SK-N-SH treated with all-trans-retinoic acid at 6 μM for 48 hours (cell line): ENCODE results near the gene DUS2.

ENCODE experiments used
- ATAC-seq: fragments of 200-7000 bp; cut with Tn5 transposase; 3 replicates; pipeline ENCODE4 v1.9.1; 2020; ENCODE audit warnings: mild to moderate bottlenecking, moderate library complexity
- ARNTL ChIP-seq: fragments of 450-650 bp; formaldehyde crosslinking; IDR thresholded peaks from 2 replicates; pipeline ENCODE4 v1.5.0; 2020; ENCODE audit warnings: low read depth, mild to moderate bottlenecking, moderate library complexity, borderline replicate concordance
- CREB5 ChIP-seq: fragments of 250-450 bp; sonication (Bioruptor Pico); IDR thresholded peaks from 2 replicates; pipeline ENCODE4 v1.5.1; 2020; ENCODE audit warnings: low read depth, mild to moderate bottlenecking, moderate library complexity
- CSRNP3 ChIP-seq: fragments of 250-450 bp; sonication (Bioruptor Pico); IDR thresholded peaks from 2 replicates; pipeline ENCODE4 v1.5.1; 2021; ENCODE audit warnings: mild to moderate bottlenecking, moderate library complexity
- ESRRG ChIP-seq: fragments of 250-450 bp; sonication (Bioruptor Pico); IDR thresholded peaks from 2 replicates; pipeline ENCODE4 v1.6.1; 2021; ENCODE audit warnings: mild to moderate bottlenecking
- ISL1 ChIP-seq: fragments of 250-450 bp; sonication (Bioruptor Pico); IDR thresholded peaks from 2 replicates; pipeline ENCODE4 v2.1.2; 2022; ENCODE audit warnings: mild to moderate bottlenecking, moderate library complexity
- OSR1 ChIP-seq: fragments of 250-450 bp; sonication (Bioruptor Pico); IDR thresholded peaks from 2 replicates; pipeline ENCODE4 v1.8.0; 2022; ENCODE audit warnings: moderate library complexity, mild to moderate bottlenecking, inconsistent platforms
- POU6F1 ChIP-seq: fragments of 250-450 bp; sonication (Bioruptor Pico); IDR thresholded peaks from 2 replicates; pipeline ENCODE4 v1.8.0; 2021; ENCODE audit warnings: low read depth, mild to moderate bottlenecking, moderate library complexity, borderline replicate concordance
- PPARA ChIP-seq: fragments of 250-450 bp; sonication (Bioruptor Pico); IDR thresholded peaks from 2 replicates; pipeline ENCODE4 v1.5.0; 2020; ENCODE audit warnings: mild to moderate bottlenecking, borderline replicate concordance
- RARB ChIP-seq: fragments of 250-450 bp; sonication (Bioruptor Pico); IDR thresholded peaks from 2 replicates; pipeline ENCODE4 v1.8.0; 2021; ENCODE audit warnings: mild to moderate bottlenecking, moderate library complexity
- SNAI2 ChIP-seq: fragments of 250-450 bp; sonication (Bioruptor Pico); IDR thresholded peaks from 2 replicates; pipeline ENCODE4 v1.5.0; 2020; ENCODE audit warnings: mild to moderate bottlenecking, moderate library complexity
- TCF4 ChIP-seq: fragments of 250-450 bp; sonication (Bioruptor Pico); IDR thresholded peaks from 2 replicates; pipeline ENCODE4 v1.8.0; 2021; ENCODE audit warnings: mild to moderate bottlenecking, moderate library complexity, borderline replicate concordance
- TOX ChIP-seq: fragments of 250-450 bp; sonication (Bioruptor Pico); IDR thresholded peaks from 2 replicates; pipeline ENCODE4 v1.8.0; 2021; ENCODE audit warnings: mild to moderate bottlenecking, moderate library complexity, borderline replicate concordance
- TSHZ2 ChIP-seq: fragments of 250-450 bp; sonication (Bioruptor Pico); IDR thresholded peaks from 2 replicates; pipeline ENCODE4 v1.5.0; 2020; ENCODE audit warnings: mild to moderate bottlenecking, moderate library complexity
- ZC3H10 ChIP-seq: fragments of 250-450 bp; sonication (Bioruptor Pico); IDR thresholded peaks from 2 replicates; pipeline ENCODE4 v1.5.1; 2021; ENCODE audit warnings: mild to moderate bottlenecking, moderate library complexity
- ZFP30 ChIP-seq: fragments of 450-650 bp; formaldehyde crosslinking; IDR thresholded peaks from 2 replicates; pipeline ENCODE4 v1.5.0; 2022; ENCODE audit warnings: mild to moderate bottlenecking, moderate library complexity
- ZNF565 ChIP-seq: fragments of 450-650 bp; formaldehyde crosslinking; conservative IDR thresholded peaks from 2 replicates; pipeline ENCODE4 v1.5.0; 2020; ENCODE audit warnings: low read depth, mild to moderate bottlenecking, moderate library complexity
- ZNF70 ChIP-seq: fragments of 450-650 bp; formaldehyde crosslinking; IDR thresholded peaks from 2 replicates; pipeline ENCODE4 v1.5.0; 2020; ENCODE audit warnings: mild to moderate bottlenecking, moderate library complexity
- ZNF8 ChIP-seq: fragments of 450-650 bp; formaldehyde crosslinking; IDR thresholded peaks from 2 replicates; pipeline ENCODE4 v1.5.0; 2020; ENCODE audit warnings: mild to moderate bottlenecking, moderate library complexity
- TF ChIP-seq, protein P1 (sequence below): fragments of 250-450 bp; sonication (Bioruptor Pico); IDR thresholded peaks from 2 replicates; pipeline ENCODE4 v1.8.0; 2020; ENCODE audit warnings: mild to moderate bottlenecking, moderate library complexity, borderline replicate concordance

Gene DUS2

GRCh38 chr16:68041783-68042182 is 18.7 kb downstream of the DUS2 start:
- ATAC-seq = no peak
- no peak for TF ChIP-seq OSR1 (CRISPR knock-in tag)
- TF ChIP-seq, protein P1, sequence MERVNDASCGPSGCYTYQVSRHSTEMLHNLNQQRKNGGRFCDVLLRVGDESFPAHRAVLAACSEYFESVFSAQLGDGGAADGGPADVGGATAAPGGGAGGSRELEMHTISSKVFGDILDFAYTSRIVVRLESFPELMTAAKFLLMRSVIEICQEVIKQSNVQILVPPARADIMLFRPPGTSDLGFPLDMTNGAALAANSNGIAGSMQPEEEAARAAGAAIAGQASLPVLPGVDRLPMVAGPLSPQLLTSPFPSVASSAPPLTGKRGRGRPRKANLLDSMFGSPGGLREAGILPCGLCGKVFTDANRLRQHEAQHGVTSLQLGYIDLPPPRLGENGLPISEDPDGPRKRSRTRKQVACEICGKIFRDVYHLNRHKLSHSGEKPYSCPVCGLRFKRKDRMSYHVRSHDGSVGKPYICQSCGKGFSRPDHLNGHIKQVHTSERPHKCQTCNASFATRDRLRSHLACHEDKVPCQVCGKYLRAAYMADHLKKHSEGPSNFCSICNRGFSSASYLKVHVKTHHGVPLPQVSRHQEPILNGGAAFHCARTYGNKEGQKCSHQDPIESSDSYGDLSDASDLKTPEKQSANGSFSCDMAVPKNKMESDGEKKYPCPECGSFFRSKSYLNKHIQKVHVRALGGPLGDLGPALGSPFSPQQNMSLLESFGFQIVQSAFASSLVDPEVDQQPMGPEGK (CRISPR knock-in tag) = no peak
- no peak for TF ChIP-seq ZNF565 (CRISPR knock-in tag)
- TF ChIP-seq ARNTL (CRISPR knock-in tag) = no peak
- no peak for TF ChIP-seq ZC3H10 (CRISPR knock-in tag)
- no peak for TF ChIP-seq TSHZ2 (CRISPR knock-in tag)
- TF ChIP-seq CREB5 (CRISPR knock-in tag) = no peak
- TF ChIP-seq TOX (CRISPR knock-in tag) = no peak
- no peak for TF ChIP-seq ISL1 (CRISPR knock-in tag)
- no peak for TF ChIP-seq RARB (CRISPR knock-in tag)
- no peak for TF ChIP-seq PPARA
- TF ChIP-seq ZNF70 (CRISPR knock-in tag) = no peak
- no peak for TF ChIP-seq ESRRG (CRISPR knock-in tag)
- TF ChIP-seq ZFP30 (CRISPR knock-in tag) = no peak
- no peak for TF ChIP-seq CSRNP3
- no peak for TF ChIP-seq POU6F1 (CRISPR knock-in tag)
- TF ChIP-seq ZNF8 (CRISPR knock-in tag) = no peak
- TF ChIP-seq, all 23 proteins: peak for 0

DNA sequence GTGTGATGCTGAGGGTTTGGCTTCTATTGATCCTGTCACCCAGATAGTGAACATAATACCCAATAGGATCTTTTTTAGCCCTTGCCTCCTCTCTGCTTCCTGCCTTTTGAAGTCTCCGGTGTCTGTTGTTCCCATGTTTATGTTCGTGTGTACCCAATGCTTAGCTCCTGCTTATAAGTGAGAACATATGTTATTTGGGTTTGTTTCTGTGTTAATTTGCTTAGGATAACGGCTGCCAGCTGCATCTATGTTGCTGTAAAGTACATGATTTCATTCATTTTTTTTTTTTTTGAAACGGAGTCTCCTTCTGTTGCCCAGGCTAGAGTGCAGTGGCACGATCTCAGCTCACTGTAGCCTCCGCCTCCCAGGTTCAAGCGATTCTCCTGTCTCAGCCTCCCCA is 23.0 kb downstream of the DUS2 start:
- no peak for ATAC-seq
- TF ChIP-seq, protein P1 (CRISPR knock-in tag) = no peak
- TF ChIP-seq ZNF8 (CRISPR knock-in tag) (no peak), TSHZ2 (CRISPR knock-in tag) (no peak), ISL1 (CRISPR knock-in tag) (no peak), ZFP30 (CRISPR knock-in tag) (no peak), POU6F1 (CRISPR knock-in tag) (no peak), ZC3H10 (CRISPR knock-in tag) (no peak), PPARA (no peak), CSRNP3 (no peak), TCF4 (no peak; the same call in 1 of the 2 replicates), CREB5 (CRISPR knock-in tag) (no peak), SNAI2 (no peak)
